UCSD-AML1 (cell line): ENCODE data around the gene SLC28A1.

Experiments used
- DNase-seq: peaks from one replicate; lab custom pipeline; 2025; ENCODE audit not compliant: unreplicated experiment; lab: John Stamatoyannopoulos, UW

Gene SLC28A1, protein sequence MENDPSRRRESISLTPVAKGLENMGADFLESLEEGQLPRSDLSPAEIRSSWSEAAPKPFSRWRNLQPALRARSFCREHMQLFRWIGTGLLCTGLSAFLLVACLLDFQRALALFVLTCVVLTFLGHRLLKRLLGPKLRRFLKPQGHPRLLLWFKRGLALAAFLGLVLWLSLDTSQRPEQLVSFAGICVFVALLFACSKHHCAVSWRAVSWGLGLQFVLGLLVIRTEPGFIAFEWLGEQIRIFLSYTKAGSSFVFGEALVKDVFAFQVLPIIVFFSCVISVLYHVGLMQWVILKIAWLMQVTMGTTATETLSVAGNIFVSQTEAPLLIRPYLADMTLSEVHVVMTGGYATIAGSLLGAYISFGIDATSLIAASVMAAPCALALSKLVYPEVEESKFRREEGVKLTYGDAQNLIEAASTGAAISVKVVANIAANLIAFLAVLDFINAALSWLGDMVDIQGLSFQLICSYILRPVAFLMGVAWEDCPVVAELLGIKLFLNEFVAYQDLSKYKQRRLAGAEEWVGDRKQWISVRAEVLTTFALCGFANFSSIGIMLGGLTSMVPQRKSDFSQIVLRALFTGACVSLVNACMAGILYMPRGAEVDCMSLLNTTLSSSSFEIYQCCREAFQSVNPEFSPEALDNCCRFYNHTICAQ

GRCh38 chr15:84883916-84884781 is at the start of gene SLC28A1:
SLC28A1 (plus strand) TSS chr15:84884662; CDS start chr15:84887761, 3,099 bp downstream.
- DNase-seq, result no peak

DNA sequence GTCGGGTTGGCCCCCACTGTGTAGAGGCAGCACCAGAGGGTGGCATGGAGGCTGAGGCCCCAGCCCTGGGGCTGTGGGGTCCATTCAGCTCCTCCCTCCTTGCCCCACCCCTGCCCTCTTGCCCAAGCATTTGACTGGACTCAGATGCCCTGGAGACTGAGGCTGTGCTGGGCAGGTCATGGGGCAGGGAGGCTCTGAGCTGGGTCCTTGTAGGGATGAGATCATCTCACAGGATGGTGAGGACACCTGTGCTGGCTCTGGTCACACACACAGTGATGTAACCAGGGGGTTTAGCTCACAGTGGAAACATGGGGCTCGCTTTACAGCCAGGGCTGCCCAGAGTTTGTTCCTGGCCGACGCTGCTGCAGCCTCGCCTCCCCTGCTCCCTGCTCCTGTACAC is 49.5 kb upstream of the SLC28A1 start:
- DNase-seq, result no peak

- DNase-seq, result no peak
Observed at GRCh38 chr15:84835661-84836337, 48.7 kb upstream of the SLC28A1 start.

DNA sequence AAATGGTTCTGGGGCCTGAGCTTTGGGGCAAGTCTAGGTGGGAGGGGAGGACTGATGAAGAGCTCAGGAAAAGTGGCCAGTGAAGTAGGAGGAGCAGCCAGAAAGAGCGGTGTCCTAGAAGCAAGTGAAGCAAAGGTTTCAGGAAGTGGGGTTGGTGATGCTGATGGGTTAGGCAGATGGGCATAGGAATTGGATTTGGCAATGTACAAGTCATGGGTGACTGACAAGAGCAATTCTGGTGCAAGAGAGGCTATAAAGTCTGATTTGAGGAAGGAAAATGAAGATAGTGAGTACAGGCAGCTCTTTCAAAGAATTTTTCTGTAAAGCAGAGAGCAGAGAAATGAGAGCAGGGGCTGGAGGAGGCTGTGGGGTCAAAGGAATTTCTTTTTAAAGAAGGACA is 47.6 kb upstream of the SLC28A1 start:
- no peak for DNase-seq

- DNase-seq, result no peak
Observed at GRCh38 chr15:84839714-84840113, 44.7 kb upstream of the SLC28A1 start.

DNA sequence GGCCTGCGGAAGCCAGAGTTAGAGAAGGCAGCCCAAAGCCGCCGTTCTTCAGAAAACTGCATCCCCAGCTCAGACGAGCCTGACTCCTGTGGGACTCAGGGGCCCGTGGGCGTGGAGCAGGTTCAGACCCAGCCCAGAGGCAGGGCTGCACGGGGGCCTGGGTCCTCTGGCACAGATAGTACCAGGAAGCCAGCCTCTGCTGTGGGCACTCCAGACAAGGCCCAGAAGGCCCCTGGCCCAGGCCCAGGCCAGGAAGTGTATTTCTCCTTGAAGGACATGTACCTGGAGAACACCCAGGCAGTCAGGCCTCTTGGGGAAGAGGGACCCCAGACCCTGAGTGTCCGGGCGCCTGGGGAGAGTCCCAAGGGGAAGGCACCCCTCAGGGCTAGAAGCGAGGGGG is 44.2 kb upstream of the SLC28A1 start:
- no peak for DNase-seq

GRCh38 chr15:84840741-84841429 is 43.6 kb upstream of the SLC28A1 start:
- peak; percentile 61 for DNase-seq

DNA sequence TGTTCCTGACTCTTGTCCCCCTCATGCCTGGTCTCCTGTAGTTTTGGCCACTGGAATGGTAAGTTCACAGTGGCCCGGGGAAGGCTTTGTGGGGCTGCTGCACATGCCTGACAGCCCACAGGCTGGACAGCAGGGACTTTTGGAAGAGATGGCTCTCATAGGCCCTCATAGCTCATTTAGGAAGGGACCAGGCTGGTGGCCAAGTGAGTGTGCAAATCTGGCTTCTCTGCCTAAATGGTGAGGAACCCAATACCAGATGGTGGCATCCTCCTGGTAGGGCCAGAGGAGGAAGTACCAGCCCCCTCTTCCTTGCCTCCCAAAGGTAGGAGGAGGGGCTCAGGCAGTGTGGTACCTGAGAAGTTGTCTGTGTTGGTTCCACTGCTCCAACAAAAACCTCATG is 41.7 kb upstream of the SLC28A1 start:
- DNase-seq, result no peak

- no peak for DNase-seq
Observed at GRCh38 chr15:84844964-84845363, 39.5 kb upstream of the SLC28A1 start.

GRCh38 chr15:84845631-84846030 is 38.8 kb upstream of the SLC28A1 start:
- peak; percentile 51 for DNase-seq

DNA sequence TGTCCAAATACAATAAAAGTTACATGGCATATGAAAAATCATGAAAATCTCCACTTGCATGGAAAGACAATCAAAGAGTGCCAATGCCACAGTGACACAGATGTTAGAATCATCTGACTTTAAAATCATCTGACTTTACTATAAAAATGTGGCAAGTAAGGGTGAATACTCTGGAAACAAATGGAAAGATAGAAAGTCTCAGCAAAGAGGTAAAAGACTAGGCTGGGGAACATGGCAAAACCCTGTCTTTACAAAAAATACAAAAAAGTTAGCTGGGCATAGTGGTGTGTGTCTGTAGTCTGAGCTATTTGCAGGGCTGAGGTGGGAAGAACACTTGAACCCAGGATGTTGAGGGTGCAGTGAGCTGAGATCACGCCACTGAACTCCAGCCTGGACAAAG is 38.2 kb upstream of the SLC28A1 start:
- DNase-seq, result no peak

DNA sequence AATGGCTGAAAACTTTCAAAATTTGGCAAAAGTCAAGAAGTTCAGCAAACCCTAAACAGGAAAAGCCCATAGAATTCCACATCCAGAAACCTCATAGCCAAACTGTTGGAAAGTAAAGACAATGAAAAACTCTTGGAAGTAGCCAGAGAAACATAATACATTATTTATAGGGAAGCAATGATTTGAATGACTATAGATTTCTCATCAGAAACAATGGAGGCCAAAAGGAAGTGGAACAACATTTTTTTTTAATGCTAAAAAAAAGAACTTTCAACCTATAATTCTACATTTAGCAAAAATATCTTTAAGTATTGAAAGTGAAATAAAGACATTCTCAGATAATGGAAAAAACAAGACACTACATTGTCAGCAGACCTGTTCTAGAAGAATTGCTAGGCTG is 37.1 kb upstream of the SLC28A1 start:
- no peak for DNase-seq

DNA sequence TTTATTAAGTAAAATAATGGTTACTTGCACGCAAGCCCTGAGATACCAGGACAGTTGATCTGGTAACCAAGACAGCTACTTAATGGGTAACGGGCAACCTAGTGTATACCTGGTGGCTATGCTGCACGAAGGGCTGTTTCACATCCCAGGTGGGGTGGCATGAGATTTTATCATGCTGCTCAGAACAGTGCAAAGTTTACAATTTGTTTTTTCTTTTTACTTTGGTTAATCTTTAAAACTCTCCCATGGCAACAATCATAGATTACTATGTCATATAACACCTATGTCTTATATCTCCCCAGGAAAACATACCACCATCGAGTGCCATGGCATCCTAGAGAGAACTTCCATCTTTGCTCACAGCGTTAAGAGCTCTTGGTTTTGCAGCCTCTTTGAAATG is 32.2 kb upstream of the SLC28A1 start:
- no peak for DNase-seq

DNA sequence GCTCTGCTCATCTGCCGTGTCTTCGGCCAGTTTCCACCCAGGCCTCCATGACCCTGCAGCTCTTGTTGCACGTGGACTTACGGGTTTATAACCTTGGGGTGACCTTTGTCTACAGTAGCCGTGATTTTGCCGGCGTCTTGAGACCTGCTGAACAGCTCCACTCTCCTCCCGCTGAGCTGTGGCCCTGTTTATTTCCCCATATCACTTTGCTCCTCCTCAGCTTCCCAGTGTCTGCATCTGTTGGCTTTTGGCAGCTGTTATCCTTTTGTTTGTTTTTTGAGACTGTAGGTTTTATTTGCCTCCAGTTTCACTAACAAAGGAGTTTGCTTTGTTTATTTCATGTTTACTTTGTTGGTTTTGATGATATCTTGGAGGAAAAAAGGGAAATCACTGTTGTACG is 29.3 kb upstream of the SLC28A1 start:
- DNase-seq, result no peak

GRCh38 chr15:84855765-84856164 is 28.7 kb upstream of the SLC28A1 start:
- no peak for DNase-seq

DNA sequence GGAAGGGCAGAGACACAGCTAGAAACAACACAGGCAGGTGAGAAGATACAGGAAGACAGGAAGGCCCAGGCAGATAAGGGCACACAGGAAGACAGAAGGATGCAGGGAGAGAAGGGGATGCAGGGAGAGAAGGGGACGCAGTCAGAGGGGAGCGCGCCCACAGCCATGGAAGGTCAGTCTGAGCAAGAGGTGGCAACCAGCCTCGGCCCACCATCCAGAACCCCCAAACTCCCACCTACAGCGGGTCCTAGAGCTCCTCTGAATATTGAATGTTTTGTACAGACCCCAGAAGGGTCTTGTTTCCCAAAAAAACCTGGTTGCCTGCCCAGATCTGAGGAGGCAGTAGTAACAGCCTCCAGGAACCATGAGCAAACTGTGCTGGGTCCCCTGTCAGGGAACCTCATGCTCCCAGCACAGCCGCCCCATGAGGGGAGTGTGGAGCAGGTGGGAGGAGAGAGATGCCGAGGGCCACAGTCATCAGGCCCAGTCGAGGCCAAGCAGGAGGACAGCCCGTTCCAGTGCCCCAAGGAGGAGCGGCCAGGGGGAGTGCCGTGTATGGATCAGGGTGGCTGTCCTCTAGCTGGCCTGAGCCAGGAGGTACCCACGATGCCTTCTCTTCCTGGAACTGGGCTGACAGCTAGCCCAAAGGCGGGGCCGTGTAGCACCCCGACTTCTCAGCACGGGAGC is 27.6 kb upstream of the SLC28A1 start:
- no peak for DNase-seq

DNA sequence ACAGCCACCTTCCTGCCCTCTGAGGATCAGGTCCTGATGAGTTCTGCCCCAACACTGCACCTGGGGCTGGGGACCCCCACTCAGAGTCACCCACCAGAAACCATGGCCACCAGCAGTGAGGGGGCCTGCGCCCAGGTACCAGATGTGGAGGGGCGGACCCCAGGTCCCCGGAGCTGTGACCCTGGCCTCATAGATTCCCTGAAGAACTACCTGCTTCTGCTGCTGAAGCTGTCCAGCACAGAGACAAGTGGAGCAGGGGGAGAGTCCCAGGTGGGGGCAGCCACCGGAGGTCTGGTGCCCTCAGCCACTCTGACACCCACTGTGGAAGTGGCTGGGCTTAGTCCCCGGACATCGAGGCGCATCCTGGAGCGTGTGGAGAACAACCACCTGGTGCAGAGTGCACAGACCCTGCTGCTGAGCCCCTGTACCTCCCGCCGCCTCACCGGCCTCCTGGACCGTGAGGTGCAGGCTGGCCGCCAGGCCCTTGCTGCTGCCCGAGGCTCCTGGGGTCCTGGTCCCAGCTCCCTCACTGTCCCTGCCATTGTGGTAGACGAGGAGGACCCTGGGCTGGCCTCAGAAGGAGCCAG is 27.0 kb upstream of the SLC28A1 start:
- no peak for DNase-seq

DNA sequence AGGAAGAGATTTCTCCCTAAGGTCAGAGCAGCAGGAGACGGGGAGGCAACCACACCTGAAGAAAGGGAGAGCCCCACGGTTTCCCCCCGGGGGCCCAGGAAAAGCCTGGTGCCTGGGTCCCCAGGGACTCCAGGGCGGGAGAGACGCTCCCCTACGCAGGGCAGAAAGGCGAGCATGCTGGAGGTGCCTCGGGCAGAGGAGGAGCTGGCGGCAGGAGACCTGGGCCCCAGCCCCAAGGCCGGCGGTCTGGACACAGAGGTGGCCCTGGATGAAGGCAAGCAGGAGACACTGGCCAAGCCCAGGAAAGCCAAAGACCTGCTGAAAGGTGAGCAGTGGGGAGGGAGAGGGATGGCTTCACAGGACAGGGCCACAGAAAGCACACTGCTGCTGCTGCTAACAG is 26.2 kb upstream of the SLC28A1 start:
- no peak for DNase-seq

DNA sequence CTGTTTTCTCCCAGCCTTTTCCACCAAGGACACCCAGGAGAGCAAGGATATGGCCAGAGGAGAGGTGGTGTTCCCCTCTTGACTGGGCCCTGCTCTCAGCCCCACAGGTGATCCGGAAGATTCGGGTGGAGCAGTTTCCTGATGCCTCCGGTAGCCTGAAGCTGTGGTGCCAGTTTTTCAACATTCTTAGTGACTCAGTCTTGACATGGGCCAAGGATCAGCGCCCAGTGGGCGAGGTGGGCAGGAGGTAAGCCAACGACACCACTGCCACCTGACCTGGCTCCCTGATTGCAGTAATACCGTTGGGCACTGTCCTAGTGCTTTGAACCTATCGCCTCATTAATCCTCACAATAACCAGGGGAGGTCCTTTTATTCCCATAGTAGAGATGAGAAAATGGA is 25.3 kb upstream of the SLC28A1 start:
- DNase-seq, result no peak

DNA sequence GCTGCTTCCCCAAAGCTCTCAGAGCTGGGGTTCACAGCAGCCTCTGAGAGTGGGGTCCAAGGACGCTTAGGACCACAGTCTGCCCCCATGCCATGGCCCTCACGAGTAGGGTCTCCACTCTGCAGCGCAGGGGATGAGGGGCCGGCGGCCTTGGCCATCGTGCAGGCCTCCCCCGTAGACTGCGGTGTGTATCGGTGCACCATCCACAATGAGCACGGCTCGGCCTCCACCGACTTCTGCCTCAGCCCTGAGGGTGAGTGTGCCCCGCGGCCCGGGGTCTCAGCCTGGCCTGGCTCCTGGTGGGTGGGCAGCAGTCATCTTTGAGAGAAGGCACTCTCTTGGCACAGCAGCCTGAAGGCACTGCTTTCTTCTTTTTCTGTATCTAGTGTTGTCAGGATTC is 24.8 kb upstream of the SLC28A1 start:
- no peak for DNase-seq
